Fibroblast of the conjunctiva (primary cell): ENCODE results near the gene MOGAT3.
A peak's percentile ranks its signal among the peaks of the same experiment; 100 is the strongest.

ENCODE experiments used
- DNase-seq: peaks from one replicate; pipeline ENCODE4 v3.0.0-alpha.2; 2010; ENCODE audit warnings: low read depth

The MOGAT3 gene

GRCh38 chr7:101172005-101172853 is 28.6 kb downstream of the MOGAT3 start:
- DNase-seq = no peak

- DNase-seq = no peak
Observed at GRCh38 chr7:101171442-101171837, 29.4 kb downstream of the MOGAT3 start.

- DNase-seq = no peak
Observed at GRCh38 chr7:101170617-101171441, 30.0 kb downstream of the MOGAT3 start.

DNA sequence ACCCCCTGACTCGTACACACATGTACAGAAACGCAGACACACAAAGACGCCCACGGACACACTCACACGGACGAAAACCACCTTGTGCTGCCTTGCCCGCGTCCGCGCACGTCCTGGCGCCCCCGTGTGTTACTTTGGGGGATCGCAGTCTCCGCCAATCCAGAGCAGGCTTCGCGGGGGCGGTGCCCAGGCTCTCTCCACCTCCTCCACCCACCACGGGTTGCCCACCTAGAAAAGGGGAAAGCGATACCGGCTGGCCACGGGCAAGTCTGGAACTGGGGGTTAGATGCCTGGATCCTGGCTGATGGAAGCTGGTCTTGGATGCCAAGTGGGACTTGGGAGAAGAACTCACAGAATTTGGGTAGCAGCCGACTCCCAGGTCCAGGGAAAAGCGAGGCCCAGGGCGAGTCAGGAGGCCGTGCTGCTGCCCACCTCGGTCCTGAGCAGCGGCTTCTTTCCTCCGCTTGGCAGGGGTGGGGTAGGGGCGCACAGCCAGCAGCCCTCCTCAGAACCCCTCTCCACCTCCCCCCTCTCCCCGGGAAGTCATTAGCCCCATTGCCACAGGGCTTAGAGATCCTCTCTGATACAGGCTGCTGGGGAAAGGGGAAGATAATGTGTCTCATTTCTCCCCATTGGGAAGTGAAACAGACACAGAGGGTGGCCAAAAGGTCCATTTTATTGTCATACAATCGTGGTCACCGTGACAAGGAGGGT is 30.8 kb downstream of the MOGAT3 start:
- no peak for DNase-seq

GRCh38 chr7:101169110-101169837 is 31.6 kb downstream of the MOGAT3 start:
- DNase-seq = no peak

DNA sequence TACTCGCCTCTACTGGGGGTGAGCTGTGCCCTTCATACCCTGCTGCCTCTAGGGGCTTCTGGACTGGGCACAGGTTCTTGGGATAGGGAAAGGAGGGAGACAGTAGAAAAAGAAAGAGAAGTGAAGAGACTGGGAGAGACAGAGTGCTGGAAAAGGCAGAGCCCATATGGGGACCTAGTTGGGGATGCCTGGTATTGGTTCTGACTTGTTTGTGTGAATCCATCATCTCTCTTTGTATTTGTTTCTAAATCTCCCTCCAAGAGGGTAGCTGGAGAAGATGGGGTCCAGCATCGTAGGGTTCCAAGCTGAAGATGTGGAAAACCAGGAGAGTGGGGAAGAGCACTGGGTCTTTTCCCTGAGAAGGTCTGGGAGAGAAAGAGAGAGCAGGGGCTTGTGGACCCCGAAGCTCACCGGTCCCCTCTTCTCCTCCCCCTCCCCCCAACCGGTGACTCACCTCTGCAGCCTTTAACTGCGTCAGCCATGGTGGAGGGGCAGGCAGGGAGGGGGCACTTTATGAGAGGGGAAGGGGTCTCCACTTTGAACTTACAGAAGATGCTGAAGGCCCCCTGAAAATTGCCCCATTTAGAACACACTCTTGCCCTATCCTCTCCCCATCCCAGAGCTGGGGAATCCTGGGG is 32.3 kb downstream of the MOGAT3 start:
- DNase-seq = no peak

DNA sequence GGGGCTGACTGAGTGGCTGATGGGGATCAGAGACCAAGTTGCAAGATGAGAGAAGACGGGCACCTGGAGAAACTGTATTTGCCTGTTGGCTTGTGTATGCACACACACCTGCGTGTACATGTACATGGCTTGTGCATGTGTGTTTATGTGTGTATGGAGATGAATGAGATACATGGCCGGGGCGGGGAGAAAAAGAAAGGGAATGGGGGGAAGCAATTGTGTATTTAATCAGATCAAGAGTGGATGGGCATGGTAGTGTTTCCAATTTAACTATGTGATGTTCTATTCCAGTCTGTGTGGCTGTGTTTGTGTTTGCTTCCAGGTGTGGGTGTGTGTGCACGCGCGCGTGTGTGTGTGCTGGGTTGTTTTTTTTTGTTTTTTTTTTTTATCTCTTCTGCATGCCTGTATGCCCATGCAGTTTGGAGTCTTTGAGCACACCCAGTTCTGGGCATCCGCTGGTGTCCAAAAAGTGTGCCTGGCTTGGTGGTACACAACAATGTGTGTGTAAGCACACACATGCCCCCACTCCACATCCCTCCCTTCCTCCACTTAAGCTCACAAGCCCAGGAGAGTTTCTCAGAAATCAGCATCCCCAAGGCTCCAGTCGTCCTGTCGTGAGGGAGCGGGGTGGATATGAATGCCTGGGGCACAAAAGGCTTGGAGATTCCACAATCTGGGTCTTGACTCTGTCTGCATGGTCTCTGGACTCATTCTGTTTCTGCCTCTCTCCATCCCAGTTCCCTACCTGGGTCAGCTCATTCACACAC is 33.0 kb downstream of the MOGAT3 start:
- DNase-seq = no peak

DNA sequence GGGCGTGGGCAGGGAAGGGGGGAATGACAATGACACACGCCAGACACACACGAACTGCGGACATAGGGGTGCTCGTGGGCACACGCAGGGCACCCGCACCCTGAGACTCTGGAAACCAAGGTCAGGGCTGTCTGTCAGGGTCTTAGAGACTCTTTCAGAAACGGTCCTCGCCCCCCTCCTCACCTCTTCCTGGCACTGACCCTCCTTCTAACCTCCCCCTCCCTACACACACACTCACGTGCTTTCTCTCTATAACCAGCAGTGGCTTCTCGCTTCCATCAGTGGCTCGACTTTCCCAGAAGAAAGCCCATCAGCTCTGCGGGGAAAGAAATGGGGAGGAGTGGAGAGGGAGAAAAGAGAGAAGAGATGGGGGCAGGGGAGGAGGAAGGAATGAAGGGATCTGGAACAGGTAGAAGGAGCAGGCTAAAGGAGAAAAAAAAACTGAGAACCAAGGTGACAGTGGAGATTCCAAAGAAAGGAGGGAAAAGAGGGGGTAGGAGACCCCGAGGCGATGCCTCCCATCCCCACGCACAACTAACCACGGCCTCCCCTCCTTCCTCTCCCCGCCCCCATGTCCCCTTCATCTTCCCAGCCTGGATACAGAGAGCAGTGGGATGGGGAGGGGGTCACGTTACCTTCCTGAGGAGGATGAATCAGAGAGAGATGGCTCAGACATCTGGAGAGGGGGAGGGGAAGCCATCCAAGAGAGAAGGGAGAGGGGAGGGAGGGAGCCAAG is 33.8 kb downstream of the MOGAT3 start:
- no peak for DNase-seq

- no peak for DNase-seq
Observed at GRCh38 chr7:101166648-101166908, 34.3 kb downstream of the MOGAT3 start.

DNA sequence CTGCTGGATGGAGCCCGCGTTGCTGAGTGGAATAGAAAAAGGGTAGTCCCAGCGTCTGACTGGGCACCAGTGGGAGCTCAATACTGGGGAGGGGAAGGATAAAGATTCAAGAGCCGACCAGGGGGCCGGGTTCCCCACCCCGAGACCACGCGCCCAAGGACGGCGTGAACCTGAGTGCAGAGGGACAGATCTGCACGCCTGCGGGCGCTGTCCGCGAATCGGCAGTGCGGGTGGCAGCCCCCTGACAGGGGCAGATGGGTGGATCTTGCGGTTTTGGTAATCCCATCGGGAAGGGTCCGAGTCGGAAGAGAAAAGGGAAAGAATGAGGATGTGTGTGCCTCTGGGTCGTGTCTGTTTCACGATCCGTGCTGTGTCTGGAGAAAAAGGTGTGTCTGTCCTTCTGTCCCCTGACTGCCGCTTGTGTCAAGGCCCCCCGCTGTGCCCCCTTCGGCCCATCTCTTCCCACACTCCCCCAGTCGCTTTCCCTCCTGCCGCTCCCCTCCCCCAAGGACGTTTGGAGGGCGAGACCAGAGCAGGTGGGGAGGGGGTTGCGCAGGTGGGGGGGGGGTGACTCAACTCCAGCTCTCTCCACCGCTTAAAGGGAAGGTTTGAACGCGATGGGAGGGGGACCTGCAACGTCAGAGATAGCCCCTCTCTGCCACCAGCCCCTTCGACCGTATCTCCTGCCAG is 34.7 kb downstream of the MOGAT3 start:
- DNase-seq = no peak

DNA sequence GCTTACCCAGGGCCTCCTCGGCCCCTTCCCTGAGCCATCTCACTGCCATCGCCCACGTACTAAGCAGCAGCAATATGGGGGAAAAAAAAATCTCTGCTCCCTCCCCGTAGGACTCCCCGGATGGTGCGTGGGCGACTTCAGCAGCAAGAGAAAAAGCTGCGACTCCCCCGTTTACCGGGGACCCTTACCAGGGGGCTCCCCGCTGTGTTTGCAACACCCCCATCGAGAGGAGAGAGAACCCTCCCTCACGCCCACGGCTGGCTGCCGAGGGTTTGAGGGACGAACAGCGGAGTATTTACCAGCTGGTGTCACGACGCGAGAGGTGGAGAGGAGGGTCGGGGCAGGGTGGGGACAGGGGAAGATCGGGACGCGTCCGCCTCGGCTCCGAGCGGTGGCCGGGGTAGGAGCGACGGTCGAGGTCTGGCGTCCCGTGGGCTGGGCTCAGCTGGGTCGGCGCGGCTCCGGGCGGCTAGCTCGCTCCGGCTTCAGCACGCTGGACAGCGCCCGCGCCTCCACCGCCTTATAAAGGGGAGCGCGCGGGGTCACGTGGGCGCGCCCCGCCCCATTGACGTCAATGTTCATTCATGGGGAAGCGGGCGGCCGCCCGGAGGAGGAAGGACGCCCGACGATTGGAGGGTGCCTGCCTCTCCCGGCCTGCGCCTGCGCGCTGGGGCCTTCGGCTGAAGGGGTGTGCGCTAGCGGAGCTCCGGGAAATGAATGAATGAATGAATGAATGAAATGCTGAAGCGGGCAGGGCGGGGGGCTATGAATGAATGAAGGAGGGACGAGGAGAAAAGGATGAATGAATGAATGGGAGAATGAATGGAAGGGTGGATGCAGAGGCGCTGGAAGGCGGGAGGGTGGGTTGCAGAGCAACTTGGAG is 35.5 kb downstream of the MOGAT3 start, which contains the start of gene VGF:
TSS of gene VGF (minus strand) at position 495 of the 883 bp plus-strand sequence. CDS start 726 bp downstream, outside the sequence.
- peak; percentile 85 for DNase-seq

GRCh38 chr7:101164071-101164840 is 36.6 kb downstream of the MOGAT3 start:
- no peak for DNase-seq

DNA sequence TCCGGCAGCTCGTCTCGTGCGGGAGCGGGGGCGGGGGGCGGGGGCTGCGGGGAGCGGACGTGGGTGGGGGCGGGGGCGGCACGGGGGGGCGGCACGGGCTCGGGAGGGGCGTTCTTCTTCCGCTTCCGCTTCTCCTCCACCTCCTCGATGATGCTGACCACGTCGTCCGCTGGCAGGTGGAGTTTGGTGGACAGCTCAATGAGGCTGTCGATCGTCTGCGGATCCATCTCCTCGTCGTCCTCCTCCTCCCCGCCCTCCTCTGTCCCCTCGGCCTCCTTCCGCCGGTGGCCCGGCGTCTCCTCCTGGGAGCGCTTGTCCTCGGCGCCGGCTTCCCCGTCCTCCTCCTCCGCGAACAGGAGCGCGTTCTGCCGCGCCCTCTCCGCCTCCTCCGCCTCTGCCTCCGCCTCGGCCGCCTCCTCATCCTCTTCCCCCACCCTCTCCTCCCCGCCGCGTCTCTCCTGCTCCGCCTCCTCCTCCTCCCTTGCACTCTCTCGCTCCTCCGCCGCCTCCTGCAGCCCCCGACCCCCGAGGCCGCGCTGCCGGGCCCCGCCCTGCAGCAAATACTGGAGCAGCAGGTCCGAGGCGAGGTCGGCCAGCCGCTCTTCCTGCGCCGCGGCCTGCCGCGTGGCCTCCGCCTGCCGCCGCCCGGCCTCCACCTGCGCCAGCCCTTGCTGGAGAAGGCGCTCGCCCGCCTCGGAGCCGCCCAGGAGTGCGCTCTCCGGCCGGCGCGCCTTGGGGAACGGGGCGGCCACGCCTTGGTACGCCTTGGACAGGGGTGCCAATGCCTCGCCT is 37.4 kb downstream of the MOGAT3 start:
- DNase-seq = no peak

GRCh38 chr7:101162551-101163278 is 38.1 kb downstream of the MOGAT3 start:
- DNase-seq = no peak

DNA sequence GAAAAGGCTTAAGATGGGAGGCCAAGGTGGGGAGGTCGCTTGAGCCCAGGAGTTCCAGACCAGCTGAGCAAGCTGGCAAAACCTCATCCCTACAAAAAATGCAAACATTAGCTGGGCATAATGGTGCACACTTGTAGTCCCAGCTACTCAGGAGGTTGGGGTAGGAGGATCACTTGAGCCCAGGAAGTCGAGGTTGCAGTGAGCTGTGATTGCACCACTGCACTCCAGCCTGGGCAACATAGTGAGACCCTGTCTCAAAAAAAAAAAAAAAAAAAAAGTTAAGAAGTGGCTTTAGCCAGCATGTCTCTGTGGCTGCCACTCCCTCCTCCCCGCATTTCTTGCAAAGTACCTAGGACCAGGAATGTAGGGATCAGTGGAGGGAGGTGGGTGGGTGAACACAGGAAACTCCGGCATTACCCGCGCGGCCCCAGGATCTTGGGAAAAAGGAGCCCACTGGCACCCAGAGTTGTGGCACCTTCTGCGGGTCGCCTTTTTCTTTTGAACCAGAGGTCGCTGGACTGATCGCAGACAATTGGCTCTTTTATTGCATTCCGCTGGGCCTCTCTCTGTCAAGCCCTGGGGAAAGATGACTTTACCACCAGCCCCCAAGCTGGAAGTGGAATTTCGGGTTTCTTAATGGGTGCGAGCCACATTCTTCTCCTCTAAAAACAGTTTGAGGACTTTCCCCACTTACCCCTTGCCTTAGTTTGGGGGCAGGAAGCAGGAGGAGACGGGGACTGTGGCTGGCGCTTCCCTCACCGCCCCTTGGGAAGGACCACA is 39.0 kb downstream of the MOGAT3 start:
- no peak for DNase-seq
